ENCODE results near the gene NKG7. TPM values are rescaled to one million over a fixed set of nuclear protein-coding genes. Genes with fewer than 3 reads are reported as not detected.

The NKG7 gene
- total RNA-seq, 1 donor from 2014 or later: not detected

DNA sequence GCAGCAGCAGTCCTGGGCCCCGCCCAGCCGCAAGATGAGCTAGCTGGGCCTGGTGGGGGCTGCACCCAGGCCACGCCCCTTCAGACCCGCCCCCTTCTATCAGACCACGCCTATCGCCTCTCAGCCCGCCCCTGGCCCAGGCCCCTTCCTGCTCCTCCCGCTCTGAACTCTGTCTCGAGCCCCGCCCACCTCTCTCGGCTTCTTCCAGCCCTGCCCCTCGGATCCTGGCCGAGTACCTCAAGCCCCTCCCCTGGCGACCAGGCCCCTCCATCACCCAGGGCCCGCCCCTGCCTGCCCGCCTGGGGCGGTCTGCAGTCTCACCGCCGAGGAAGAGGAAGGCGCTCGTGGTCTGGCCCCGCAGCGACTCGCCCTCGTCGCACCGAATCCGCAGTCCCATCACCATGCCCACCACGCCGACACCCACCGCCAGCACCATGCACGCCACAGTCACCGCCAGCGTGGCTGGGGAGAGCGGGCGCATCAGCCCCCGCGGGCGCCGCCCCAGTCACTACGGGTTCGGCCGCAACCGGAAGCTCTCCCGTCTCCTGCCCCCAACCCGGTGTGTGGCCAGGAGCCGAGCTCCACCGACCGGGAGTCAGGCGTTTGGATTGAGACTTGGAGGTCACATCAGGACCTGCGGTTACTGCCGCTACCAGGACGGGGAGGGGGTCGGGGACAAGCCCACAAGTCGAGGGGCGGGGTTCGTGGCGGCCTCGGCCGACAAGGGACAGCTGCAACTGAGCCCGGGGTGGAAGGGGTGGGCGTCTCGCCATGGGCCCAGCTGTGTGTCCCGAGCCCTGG lies 4.7 kb downstream of the NKG7 start:
- TF ChIP-seq, protein P1, sequence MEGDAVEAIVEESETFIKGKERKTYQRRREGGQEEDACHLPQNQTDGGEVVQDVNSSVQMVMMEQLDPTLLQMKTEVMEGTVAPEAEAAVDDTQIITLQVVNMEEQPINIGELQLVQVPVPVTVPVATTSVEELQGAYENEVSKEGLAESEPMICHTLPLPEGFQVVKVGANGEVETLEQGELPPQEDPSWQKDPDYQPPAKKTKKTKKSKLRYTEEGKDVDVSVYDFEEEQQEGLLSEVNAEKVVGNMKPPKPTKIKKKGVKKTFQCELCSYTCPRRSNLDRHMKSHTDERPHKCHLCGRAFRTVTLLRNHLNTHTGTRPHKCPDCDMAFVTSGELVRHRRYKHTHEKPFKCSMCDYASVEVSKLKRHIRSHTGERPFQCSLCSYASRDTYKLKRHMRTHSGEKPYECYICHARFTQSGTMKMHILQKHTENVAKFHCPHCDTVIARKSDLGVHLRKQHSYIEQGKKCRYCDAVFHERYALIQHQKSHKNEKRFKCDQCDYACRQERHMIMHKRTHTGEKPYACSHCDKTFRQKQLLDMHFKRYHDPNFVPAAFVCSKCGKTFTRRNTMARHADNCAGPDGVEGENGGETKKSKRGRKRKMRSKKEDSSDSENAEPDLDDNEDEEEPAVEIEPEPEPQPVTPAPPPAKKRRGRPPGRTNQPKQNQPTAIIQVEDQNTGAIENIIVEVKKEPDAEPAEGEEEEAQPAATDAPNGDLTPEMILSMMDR (IDR thresholded peaks at IDR 0.05): peak; percentile 10
- Mint-ChIP-seq H3K4me3 (ENCODE audit: unreplicated experiment) (peak overlapping the region; percentile 98), H3K4me1 (ENCODE audit: low read depth) (peaks cover 38% of the 10 kb centered on the region), H3K27ac (ENCODE audit: unreplicated experiment) (peak overlapping the region; percentile 99), H3K27me3 (ENCODE audit: low read depth) (no peaks in the 10 kb centered on the region), H3K9me3 (ENCODE audit: low read depth) (no peaks in the 10 kb centered on the region), H3K36me3 (ENCODE audit: low read depth) (no peaks in the 10 kb centered on the region)
- peak; percentile 100 for DNase-seq (ENCODE audit: low spot score)

DNA sequence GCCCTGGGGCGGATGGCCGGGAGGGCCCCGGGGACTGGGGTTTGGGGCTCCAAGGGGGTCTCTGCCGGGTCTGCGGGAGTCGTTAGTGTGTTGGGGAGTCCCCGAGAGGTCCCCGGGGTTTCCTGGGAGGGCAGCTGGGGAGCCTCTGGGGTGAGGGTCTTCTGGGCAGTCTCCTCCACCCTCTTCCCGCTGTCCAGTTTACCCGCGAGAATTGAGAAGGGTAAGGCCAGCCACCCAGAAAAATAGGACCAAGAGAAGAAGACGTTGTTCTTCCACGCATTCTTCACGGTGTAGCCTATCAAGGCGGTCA lies 5.2 kb downstream of the NKG7 start:
- no peaks in the 10 kb centered on the region for H3K27me3 Mint-ChIP-seq (ENCODE audit: low read depth)
- DNase-seq (ENCODE audit: low spot score): no peak
- peak overlapping the region; percentile 98 for H3K4me3 Mint-ChIP-seq (ENCODE audit: unreplicated experiment)
- no peaks in the 10 kb centered on the region for H3K36me3 Mint-ChIP-seq (ENCODE audit: low read depth)
- peaks cover 43% of the 10 kb centered on the region for H3K4me1 Mint-ChIP-seq (ENCODE audit: low read depth)
- TF ChIP-seq, protein P1 (IDR thresholded peaks at IDR 0.05): no peak
- peak overlapping the region; percentile 99 for H3K27ac Mint-ChIP-seq (ENCODE audit: unreplicated experiment)
- H3K9me3 Mint-ChIP-seq (ENCODE audit: low read depth): no peaks in the 10 kb centered on the region

DNA sequence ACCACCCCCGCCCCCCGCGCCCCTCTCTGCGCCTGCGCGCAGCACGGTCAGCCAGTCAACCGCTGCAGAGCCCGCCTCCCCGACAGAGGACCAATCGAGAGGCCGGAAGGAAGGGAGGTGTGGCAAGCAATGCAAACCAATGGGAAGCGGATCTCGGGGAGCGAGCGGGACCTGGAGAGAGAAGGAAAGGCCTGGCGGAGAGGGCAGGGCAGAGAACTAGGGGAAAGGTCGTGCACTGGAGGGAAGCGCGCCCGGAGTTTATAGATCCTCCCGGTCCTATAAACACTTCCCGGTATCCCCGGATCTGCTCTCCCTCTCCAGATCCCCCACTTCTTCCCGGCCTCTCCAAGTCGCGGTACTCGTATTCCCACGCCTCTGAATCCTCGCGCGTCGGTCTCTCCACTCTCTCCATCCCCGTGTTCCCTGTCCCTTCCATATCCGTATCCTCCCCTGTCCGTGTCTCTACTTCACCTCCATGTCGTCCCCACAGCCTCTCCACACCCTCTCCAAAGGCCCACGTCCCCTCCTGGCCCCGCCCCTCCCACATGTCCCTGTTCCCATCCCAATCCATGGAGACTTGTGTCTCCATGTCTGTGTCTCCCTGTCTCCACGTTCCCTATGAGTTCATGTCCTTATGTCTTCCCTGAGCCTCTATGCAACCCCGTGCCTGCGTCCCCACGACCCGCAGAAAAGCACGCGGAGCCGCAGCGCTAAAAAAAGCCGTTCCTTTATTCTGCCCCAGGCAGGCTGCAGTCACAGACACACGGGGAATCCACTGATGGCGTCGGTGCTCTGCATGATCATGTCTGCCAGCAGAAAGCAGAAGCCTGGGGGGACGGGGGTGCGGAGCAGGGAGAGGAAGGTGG lies 5.8 kb downstream of the NKG7 start:
- TF ChIP-seq, protein P1 (IDR thresholded peaks at IDR 0.05): no peak
- Mint-ChIP-seq H3K36me3 (ENCODE audit: low read depth) (no peaks in the 10 kb centered on the region), H3K27me3 (ENCODE audit: low read depth) (no peaks in the 10 kb centered on the region), H3K4me1 (ENCODE audit: low read depth) (peaks cover 43% of the 10 kb centered on the region), H3K4me3 (ENCODE audit: unreplicated experiment) (peak overlapping the region; percentile 98), H3K9me3 (ENCODE audit: low read depth) (no peaks in the 10 kb centered on the region), H3K27ac (ENCODE audit: unreplicated experiment) (peak overlapping the region; percentile 99)
- DNase-seq (ENCODE audit: low spot score): peak; percentile 98

DNA sequence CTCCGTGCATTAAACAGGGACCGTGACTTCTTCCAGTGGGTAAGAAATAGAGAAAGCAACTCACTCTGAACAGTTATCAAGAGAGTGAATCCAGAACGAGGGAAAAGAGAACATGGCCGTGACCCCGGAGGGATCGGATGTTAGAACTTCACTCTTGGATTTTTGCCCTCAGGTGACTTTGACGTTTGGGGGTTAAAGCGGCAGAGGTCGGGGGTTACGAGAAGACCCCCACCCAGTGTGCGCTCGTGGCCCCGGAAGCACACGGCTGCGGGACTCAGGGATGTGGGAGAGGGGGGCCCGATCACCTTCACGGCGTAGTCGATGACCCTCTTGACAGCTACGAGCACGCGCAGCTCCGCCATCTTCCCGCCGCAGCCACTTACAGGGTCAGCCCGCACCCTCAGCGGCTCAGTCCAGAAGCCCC lies 6.5 kb downstream of the NKG7 start, which contains the start of gene ETFB:
Gene ETFB (minus strand): TSS at position 424 of the 424 bp plus-strand sequence. CDS start 62 bp downstream, at position 362.
- no peaks in the 10 kb centered on the region for H3K9me3 Mint-ChIP-seq (ENCODE audit: low read depth)
- H3K4me1 Mint-ChIP-seq (ENCODE audit: low read depth): peaks cover 43% of the 10 kb centered on the region
- TF ChIP-seq, protein P1 (IDR thresholded peaks at IDR 0.05): peak; percentile 26
- H3K27ac Mint-ChIP-seq (ENCODE audit: unreplicated experiment): peak within 1 kb of the TSS; percentile 99
- no peaks in the 10 kb centered on the region for H3K36me3 Mint-ChIP-seq (ENCODE audit: low read depth)
- H3K27me3 Mint-ChIP-seq (ENCODE audit: low read depth): no peaks in the 10 kb centered on the region
- peak within 1 kb of the TSS; percentile 98 for H3K4me3 Mint-ChIP-seq (ENCODE audit: unreplicated experiment)
- DNase-seq (ENCODE audit: low spot score): no peak

Data from chondrocyte (in vitro differentiated cells).